Esophagus squamous epithelium (tissue), 4 donors: ENCODE data around the gene DIAPH3.

Experiments
- POLR2A ChIP-seq, 4 donors: fragments of 450-650 bp; IDR thresholded peaks; one replicate each; pipeline ENCODE4 v1.6.1; 2017; ENCODE audit warnings: antibody characterized with exemption in 4 of 4, mild to moderate bottlenecking in 4 of 4, moderate library complexity in 3 of 4
- TF ChIP-seq, protein P1 (sequence below), 6 experiments: fragments of 450-650 bp in 4 of 6; fragments of 200-600 bp in 2 of 6; sonication (generic) in 2 of 6; IDR thresholded peaks; one replicate each; pipeline ENCODE4 v1.5.1; 2016 to 2019; ENCODE audit warnings: antibody characterized with exemption in 6 of 6, mild to moderate bottlenecking in 4 of 6, moderate library complexity in 4 of 6

DNA sequence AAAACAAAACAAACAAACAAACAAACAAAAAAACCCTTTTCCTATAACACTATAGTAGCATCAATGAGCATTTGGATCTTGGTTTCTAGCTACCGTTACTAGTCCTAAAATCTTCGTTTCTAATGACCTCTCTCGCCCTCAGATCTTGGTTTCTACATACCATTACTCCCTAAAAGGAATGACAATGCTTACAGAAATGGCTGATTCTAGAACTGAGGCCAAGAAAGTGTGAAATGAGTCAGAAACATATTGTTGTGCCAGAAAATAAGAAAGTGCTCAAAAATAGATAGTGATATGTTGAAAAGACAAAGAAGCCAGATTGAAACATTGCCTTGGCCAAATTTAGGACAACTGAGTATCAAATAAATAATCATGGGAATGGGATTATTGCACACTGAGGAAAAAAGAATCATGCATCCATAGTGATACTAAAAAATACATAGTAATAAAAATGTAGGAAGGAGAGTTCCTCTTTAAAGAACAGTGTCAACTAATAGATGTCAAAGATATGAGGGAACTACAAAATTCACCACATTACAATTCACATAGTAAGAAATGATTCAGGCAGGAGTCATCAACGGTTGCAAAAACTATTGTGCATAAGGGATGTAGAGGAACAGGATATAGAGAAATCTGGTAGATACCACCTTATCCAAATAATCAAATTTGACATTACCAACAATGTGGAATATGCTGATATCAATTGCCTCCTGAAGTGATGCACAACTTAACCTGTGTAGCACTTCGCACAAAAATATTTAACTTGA, 386.6 kb downstream of the DIAPH3 start:
- TF ChIP-seq POLR2A (IDR thresholded peaks at IDR 0.05), result no peak
- TF ChIP-seq, protein P1, sequence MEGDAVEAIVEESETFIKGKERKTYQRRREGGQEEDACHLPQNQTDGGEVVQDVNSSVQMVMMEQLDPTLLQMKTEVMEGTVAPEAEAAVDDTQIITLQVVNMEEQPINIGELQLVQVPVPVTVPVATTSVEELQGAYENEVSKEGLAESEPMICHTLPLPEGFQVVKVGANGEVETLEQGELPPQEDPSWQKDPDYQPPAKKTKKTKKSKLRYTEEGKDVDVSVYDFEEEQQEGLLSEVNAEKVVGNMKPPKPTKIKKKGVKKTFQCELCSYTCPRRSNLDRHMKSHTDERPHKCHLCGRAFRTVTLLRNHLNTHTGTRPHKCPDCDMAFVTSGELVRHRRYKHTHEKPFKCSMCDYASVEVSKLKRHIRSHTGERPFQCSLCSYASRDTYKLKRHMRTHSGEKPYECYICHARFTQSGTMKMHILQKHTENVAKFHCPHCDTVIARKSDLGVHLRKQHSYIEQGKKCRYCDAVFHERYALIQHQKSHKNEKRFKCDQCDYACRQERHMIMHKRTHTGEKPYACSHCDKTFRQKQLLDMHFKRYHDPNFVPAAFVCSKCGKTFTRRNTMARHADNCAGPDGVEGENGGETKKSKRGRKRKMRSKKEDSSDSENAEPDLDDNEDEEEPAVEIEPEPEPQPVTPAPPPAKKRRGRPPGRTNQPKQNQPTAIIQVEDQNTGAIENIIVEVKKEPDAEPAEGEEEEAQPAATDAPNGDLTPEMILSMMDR (IDR thresholded peaks at IDR 0.05), result no peak
